KG1 (cell line): ENCODE measurements around the gene TMEM259.
A peak's percentile ranks its signal among the peaks of the same experiment; 100 is the strongest.

Experiments used
- DNase-seq: peaks from one replicate; lab custom pipeline; 2025; lab: John Stamatoyannopoulos, UW

TMEM259 gene

GRCh38 chr19:986083-986482 is 34.8 kb downstream of the TMEM259 start:
- DNase-seq: no peak

DNA sequence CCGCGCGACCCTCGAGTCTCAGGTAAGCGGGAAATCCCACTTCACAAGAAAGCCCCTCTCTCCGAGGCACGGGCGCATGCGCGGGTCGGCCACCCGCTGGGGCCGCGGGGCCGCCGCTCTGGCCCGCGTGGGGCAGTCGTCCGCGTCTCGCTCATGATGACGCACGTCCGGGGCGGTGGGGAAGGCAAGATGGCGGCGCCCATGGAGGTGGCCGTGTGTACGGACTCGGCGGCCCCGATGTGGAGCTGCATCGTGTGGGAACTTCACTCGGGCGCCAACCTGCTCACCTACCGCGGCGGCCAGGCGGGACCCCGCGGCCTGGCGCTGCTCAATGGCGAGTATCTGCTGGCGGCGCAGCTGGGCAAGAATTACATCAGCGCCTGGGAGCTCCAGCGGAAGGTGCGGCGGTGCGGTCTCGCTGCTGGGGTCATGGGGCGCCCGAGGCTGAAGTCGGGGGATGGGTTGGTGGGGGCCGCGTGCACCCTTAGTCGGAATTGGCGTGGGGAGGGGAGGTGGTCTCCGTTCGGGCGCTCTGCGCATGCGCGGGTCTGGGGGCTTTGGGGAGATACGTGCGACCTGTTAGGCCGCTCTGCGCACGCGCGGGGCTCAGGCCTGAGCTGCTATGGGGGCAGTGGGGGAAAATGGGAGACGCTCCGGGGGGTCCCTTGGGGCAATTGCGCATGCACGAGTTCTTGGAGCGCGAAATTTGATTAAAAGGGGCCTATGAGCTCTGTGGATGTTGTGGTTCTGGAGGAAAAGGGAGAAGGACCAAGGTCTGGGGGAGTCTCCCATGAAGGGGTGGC is 36.6 kb downstream of the TMEM259 start, which contains the start of gene WDR18:
Gene WDR18, plus strand, starts transcription at position 181 of the 803 bp plus-strand sequence. Its CDS starts 9 bp downstream, at position 190.
- peak; percentile 74 for DNase-seq

GRCh38 chr19:982567-983170 is 38.3 kb downstream of the TMEM259 start:
- DNase-seq: peak; percentile 45

DNA sequence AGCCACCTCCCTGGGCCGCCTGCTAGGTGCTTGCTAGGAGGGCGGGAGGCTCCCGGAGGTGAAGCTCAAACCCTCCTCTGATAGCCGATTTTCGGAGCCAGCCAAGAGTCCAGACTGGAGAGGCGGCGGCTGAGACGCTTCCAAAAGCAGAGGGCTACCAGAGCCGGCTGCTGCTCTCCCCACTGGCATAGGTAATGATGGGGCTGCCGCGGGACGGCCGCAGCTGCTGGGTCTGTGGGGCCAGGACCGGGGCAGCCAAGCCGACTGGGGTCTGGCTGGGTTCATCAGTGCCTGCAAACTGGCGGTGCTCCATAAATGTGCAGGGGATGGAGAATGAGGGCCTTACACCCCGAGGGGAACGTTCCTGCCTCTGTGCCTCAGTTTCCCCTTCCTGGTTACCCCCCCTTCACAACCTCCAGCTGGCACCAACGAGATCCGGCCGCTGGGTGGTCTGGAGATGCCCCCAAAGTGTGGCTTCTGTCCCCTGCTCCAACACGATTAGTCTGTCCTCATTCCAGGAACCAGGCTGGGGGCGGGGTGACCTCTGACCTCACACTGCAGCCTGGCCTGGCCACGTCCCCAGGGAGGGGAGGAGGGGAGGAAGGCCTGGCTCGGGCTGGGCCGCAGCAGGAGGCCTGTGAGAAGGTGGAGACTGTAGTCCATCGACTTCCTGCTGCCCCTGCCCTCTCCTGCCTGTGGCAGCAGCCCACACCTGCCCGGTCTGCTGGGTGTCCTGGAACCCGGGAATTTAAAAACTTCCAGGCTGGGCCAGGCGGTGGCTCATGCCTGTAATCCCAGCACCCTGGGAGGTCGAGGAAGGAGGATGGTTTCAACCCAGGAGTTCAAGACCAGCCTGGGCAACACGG is 40.6 kb downstream of the TMEM259 start:
- no peak for DNase-seq

- no peak for DNase-seq
These were observed 41.6 kb downstream of the TMEM259 start for GRCh38 chr19:979318-979741.

DNA sequence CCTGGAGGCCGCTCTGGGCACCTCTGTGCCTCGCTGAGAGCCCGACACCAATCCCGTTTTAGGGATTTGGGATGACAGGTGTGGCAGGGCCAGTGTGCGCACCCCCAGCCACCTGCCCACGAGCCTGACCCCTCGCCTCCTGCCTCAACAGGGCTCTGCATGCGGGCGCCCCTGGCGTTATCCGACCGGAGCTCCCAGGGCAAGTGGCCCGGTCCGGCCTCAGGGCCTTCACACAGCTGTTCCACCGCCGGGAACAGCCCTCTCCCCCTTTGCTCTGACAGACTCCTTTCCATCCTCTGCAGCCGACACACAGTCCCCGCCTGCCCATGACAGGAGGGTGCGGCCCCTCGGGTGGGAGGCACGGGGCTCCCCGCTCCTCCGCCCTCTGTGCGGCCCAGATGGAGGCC is 43.9 kb downstream of the TMEM259 start:
- DNase-seq: no peak

GRCh38 chr19:976476-976875 is 44.4 kb downstream of the TMEM259 start:
- no peak for DNase-seq

DNA sequence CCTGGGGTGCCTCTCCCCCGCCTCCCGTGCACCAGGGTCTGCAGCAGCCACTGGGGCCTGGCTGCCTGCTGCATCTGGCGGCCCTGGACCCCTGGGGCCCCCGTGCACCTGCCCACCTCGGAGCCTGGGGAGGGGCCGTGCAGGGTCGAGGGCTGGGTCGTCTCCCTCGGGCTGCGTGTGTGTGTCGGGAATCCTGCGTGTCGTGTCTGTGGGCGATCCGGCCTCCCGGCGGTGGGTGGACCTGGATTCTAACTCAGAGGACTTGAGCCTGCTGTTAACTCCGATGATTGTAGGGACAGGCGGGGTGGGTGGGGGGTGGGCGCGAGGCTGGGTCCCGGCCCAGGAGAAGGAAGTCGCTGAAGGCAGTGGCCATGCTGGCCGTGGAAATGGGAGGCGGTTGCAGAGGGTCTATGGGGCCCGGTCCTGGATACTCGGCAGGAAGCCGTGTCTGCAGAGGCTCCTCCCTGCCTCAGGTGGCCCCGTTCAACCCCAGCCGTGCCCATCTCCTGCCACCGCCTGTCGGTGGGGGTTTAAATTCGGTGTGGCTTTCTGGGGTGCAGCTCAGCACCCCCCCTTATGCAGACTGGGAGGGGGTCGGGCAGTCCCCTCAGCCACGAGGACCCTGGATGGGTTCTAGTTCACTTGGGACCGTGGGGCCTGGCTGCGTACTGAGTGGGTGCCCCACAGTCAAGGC is 46.2 kb downstream of the TMEM259 start:
- DNase-seq: no peak

GRCh38 chr19:973726-974563 is 47.0 kb downstream of the TMEM259 start:
- DNase-seq: no peak

DNA sequence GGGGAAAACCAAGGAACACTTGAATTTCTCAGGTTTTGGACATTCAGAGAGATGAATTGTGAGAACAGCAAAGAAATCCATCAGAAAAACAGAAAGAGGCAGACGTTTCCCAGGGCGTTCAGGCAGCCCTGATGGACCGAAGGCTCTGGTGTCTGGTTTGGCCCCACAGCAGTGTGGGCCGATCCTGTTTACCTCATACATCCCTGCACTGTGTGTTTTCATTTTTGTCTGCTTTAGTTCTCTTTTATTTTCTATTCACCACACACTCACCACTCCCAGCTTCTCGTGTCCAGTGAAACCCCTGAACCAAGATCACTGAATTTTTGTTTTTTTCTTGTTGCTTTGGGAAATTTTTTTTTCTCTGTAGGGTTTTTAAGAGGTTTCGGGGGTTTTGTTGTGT is 48.6 kb downstream of the TMEM259 start:
- no peak for DNase-seq

DNA sequence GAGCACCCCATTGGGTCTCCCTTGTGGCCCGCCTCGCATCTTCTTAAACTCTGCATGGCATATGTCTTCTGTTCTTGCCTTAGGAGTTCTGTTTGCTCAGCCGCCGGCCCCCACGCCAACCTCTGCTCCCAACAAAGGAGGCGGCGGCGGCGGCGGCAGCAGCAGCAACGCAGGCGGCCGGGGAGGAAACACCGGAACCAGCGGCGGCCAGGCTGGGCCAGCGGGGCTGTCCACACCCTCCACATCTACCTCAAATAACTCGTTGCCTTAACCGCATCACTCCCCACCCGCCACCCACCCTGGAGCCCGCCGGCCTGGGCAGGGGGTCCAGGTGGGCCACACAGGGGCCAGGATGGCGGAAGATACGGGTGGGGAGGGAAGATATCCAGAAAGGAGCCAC is 49.1 kb downstream of the TMEM259 start:
- DNase-seq: no peak

DNA sequence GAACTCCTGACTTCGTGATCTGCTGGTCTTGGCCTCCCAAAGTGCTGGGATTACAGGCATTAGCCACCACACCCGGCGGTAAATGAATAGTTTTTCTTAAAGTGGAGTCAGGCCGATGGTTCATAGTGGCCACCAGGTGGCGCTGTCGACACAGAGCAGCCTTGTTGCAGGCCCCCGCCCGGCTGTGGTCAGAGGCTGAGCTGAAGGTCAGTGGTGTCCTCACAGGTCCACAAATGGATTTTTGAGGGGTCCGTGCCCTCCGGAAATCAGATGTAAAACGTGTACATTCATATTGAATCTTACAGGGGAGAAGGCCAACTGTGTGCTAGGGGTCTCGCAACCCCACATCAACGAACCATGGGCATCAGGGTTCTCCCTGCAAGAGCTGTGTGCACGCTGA is 50.2 kb downstream of the TMEM259 start:
- no peak for DNase-seq

GRCh38 chr19:966485-967088 is 54.3 kb downstream of the TMEM259 start:
- no peak for DNase-seq

DNA sequence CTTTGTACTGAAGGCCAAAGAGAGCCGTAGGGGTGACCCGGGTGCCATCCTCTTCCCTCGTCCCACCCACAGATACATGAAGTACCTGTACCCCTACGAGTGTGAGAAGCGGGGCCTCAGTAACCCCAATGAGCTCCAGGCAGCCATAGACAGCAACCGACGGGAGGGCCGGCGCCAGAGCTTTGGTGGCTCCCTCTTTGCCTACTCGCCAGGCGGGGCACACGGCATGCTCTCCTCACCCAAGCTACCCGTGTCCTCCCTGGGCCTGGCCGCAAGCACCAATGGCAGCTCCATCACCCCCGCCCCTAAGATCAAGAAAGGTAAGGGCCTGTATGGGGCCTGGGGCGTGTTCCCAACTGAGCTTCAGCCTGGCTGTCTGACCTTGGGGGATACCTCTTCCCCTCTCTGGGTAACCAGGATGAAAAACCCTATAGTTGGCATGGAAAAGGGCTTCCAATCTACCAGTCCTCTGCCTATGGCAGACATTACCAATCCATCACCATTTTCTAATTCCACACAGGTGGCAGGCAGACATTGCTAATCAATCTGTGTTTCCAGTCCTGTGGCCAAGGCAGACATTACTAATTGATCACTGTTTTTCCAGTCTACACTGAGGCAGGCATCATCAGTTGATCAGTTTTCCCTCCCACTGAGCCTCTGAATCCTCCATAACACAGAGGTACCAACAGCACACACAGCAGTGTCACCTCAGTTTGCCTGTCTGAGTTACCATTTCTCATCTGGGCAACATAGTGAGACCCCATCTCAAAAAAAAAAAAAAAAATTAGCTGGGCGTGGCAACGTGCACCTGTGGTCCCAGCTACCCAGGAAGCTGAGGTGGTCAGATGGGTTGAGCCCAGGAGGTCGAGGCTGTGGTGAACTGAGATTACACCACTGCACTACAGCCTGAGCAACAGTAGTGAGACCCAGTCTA is 55.9 kb downstream of the TMEM259 start:
- no peak for DNase-seq

GRCh38 chr19:964116-964520 is 56.8 kb downstream of the TMEM259 start:
- no peak for DNase-seq

DNA sequence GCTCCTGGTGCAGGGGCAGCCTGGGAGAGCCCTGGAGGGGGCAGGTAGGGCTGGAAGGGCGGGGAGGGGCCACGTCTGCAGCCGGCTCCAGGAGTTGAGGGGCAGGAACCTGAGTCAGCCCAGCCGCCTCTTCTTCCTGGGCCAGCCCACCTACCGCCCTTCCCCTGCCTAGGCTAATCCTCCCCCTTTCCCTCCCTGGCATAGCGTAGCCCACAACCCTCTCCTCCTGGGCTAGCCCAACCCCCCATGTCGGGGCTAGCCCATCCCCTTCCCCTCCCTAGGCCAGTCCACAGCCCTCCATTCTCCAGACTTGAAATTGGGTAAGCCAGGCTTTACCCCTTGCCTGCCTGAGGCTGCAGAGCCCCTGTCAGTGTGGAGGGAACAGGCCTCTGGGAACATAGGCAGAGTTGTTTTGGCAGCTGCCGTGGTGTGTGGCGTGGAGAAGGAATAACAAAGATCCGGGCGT is 57.4 kb downstream of the TMEM259 start:
- no peak for DNase-seq

- DNase-seq: no peak
These were observed 58.1 kb downstream of the TMEM259 start for GRCh38 chr19:962683-963400.

DNA sequence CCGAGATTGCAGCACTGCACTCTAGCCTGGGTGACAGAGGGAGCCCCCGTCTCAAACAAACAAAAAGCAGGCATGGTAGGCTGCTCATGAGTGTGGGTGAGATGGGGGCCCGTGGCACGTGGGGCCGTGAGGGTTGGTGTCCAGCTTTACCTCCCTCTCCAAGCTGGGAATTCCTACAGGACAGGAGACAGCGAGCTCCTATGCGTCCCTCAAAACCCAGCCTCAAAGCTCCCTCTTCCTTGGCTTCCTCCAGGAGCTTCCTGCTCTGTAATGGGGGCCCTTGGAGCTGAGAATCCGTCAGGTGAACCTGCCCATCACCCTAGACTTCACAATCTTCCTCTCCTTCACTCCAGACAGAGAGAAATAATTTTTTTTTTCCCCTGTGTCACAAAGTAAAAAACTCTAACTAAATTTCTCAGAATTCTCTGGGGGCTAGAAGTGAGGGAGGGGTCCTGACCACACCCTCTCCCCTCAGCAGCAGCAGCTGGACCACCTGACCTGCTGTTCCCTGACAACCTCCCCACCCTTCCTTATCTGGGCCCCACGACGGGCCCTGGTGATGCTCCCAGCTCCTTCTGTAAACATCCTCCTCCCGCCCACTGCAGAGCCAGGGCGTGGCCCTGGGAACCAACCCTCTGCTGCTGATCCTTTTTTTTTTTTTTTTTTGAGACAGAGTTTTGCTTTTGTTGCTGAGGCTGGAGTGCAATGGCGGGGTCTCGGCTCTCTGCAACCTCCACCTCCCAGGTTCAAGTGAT is 58.9 kb downstream of the TMEM259 start:
- DNase-seq: no peak
